Pons (tissue), 1 donor: Measurements from ENCODE around the gene SEH1L.
A peak's percentile ranks its signal among the peaks of the same experiment; 100 is the strongest.
"Not testable (repeated sequence)": the region's sequence is repeated elsewhere in the genome, so short reads cannot be mapped to it uniquely, and the experiment has no call there.

Experiments
- DNase-seq: peaks from one replicate; pipeline ENCODE4 v3.0.0-alpha.2; 2016; ENCODE audit warnings: low spot score

SEH1L gene, protein sequence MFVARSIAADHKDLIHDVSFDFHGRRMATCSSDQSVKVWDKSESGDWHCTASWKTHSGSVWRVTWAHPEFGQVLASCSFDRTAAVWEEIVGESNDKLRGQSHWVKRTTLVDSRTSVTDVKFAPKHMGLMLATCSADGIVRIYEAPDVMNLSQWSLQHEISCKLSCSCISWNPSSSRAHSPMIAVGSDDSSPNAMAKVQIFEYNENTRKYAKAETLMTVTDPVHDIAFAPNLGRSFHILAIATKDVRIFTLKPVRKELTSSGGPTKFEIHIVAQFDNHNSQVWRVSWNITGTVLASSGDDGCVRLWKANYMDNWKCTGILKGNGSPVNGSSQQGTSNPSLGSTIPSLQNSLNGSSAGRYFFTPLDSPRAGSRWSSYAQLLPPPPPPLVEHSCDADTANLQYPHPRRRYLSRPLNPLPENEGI

DNA sequence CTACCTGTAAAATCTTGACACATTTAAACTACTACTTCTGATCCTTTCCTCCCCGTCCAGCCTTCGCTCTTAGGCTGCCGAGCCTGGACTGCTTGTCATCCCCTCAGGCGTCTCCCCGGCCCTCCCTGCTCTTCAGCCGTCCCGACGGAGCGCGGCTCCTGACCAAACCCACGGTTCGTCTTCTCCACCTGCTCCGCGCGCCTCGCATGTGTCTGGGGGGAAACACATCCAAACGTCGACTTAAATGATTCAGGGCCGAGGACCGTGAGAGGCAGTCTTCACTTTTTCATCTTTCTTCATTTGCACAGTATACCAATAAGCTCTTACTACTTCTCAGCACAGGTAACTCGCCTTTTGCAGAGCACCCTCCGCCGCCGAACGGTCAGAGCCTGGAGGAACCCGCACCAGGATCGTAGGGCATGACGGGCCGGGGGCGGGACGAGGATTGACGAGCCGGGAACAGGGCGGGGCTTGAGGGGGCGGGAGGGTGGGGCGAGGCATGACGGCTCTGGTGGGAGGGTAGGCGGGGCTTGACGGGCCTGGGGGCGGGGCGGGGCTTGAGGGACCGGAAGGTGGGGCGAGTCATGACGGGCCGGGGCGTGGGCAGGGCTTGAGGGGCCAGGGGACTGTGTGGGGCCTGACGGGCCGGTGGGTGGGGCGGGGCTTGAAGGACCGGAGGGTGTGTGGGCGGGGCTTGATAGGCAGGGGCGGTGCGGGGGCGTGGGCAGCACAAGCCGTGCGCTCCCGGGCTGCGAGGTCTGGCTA is at the start of gene SEH1L:
Gene SEH1L, plus strand, starts transcription at position 727 of the 765 bp plus-strand sequence. CDS start 111 bp downstream, outside the sequence.
- peak; percentile 96 for DNase-seq

DNA sequence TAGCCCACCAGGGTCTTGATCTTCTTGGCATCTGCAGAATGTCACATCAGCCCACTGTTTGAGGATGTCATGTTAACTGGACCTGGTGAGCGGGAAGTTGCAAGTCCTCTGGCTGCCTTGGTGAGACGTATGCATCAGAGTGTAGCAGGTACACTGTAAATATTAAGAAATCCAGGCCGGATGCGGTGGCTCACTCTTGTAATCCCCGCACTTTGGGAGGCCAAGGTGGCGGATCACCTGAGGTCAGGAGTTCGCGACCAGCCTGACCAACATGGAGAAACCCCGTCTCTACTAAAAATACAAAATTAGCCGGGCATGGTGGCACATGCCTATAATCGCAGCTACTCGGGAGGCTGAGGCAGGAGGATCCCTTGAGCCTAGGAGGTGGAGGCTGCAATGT is 46.6 kb upstream of the SEH1L start:
- DNase-seq: not testable (repeated sequence)

GRCh38 chr18:12904012-12904516 is 43.7 kb upstream of the SEH1L start:
- no peak for DNase-seq

DNA sequence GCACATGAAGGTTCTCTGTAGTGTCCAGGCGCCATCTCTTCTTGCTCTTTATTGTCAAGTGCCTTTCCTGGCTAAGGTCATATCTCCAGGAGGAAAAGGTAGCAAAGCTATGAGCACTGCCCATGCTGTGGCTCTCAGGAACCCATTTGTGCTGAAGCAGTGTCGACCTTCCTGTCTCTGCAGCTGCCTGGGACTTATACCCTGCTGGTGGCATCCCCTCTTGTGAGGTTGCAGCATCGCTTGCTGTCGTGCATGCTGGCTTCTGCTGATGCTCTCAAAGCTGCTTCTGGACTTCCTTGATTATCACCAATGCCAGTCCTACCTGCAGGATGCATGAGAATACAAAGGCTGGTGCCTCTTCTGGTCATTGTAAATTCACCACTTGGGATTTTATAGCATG is 41.7 kb upstream of the SEH1L start:
- no peak for DNase-seq

GRCh38 chr18:12906773-12907172 is 41.0 kb upstream of the SEH1L start:
- DNase-seq: no peak

DNA sequence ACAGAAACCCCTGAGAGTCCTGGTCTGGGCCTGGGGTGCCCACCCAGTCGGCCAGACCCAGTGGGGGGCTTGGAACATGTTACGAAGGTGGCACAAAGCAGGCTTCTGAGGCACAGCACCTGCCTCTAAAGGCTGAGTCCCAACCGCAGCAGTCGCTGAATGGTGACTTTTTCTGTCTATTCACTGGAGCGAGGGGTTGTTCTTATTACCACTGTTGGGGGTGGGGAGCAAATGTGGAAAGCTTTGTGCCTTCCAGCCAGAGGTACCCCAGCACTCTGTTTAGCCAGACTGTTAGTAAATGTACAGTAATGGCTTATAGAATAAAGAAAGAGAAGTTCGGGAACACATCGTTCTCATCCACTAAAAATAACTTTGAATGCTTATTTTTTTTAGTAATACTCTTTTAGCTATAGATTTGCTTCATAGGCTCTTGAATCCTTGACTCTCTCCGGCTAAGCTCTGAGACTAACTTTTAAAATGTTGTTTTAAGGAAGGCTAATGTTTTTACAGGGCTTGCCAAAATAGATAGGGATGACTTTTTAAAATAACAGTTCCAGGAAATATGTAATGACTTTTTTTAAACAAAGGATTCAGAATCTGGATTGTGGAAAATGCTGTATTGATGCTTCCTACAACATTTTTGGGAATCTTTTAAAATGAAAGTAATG is 40.4 kb upstream of the SEH1L start:
- no peak for DNase-seq

GRCh38 chr18:12908706-12909105 is 39.1 kb upstream of the SEH1L start:
- no peak for DNase-seq

DNA sequence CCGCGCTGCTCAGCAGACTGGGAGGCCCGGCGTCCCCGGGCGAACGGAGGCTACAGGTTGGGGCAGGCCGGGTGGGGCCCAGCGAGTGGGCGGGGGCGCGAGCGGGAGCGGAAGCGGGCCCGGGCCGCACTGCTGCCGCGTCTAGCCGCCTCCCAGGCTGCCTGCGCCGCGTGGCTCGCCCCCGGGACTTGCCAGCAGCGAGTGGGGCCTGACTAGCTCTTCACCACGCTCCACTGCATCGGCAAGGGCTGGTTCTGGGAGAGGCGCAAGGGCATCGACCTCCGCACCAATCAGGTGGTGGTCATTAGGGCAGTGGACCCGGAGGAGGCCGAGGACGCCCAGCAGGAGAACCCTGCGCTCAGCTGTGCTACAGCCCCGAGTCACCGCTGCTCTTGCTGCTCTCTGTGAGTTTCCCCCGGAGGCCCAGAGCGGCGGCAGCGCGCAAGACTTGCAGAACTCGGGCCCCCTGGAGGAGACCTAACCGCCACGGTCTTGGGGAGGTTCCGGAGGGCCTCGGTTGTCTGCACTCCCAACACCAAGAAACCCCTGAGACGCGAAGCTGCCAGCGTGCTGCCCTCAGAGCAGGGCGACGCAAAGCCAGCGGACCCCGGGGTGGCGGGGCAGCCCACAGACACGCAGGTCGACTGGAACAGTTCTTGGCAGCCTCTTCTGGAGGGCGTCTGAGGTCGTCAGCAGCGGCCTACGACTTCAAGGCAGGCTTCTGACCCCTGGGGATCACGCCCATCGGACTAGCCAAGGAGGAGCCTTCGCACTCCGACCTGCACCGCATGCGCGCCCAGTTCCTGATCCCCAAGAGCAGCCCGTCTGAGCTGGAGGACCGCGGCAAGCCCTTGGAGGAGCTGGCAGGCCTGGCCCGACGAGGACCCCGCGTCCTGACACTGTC is 36.5 kb upstream of the SEH1L start:
- DNase-seq: no peak

- no peak for DNase-seq
Measured at GRCh38 chr18:12911929-12912703, 35.7 kb upstream of the SEH1L start.

DNA sequence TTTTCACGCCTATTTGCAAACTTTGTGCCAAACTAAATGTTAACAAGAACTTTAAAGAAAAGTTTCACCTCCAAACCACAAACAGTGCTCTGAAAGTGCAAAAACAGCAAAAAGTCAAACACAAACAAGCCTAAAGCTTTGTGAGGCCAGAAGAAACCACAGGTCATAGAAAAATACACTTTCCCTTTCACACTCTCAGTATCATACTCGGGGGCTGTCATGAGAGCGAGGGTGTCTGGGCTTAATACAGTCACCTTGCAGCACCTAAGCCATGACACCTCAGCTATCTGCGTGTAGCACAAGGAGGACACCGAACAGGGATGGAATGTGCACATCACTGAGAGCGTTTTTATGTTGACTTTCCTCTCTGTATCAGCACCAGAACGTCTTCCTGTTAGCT is 26.6 kb upstream of the SEH1L start:
- DNase-seq: no peak

DNA sequence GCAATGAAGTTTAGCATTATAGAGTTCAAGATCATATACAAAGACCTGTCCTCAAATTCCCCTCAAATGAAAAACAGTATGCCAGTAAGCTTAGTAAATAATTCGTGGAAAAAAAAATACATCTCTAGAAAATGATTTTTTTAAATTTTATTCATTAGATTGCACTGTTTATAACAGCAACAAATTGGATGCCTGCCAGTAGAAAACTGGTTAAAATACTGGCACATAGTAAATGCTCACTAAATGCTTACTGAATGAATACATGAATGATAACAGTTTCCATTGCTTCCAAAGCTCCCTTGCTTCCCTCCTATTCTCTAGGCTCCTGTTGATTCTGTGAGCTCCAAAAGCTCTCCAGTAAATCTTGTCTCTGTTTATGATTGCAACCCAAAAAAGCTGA is 25.5 kb upstream of the SEH1L start:
- DNase-seq: no peak

- no peak for DNase-seq
Measured at GRCh38 chr18:12924616-12925015, 23.2 kb upstream of the SEH1L start.

DNA sequence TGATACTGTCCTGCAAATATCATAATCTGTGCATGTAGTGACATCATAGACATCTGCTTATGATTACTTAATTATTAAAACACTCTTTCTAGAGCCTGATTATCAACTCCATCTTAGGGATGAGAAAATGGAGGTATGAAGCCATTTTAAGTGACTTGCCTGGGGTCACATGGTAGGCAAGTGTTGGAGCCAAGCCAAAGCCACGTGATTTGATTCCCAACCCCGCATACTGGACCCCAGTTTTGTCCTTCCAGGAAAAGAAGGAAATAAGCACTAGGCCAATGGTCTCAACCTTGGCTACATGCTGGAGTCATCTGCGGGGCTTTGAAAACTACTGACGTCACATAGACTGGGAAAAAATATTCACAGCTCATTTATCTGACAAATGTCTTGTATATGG is 19.6 kb upstream of the SEH1L start:
- no peak for DNase-seq

DNA sequence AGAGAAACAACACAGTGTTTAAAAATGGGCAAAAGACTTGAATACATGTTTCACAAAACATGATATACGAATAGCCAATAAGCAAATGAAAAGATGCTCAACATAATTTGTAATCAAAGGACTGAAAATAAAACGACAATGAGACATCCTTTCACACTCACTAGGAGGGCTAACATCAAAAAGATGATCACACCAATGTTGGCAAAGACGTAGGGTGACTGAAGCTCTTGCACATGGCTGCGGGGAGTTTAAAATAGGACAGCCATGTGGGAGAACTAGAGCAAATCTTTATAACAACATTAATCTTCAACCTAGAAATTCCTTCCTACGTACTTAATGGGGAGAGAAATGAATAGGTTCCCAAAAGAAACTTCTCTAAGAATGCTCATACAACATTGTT is 19.2 kb upstream of the SEH1L start:
- DNase-seq: no peak

GRCh38 chr18:12929477-12930083 is 18.2 kb upstream of the SEH1L start:
- no peak for DNase-seq

GRCh38 chr18:12930376-12930775 is 17.4 kb upstream of the SEH1L start:
- no peak for DNase-seq

DNA sequence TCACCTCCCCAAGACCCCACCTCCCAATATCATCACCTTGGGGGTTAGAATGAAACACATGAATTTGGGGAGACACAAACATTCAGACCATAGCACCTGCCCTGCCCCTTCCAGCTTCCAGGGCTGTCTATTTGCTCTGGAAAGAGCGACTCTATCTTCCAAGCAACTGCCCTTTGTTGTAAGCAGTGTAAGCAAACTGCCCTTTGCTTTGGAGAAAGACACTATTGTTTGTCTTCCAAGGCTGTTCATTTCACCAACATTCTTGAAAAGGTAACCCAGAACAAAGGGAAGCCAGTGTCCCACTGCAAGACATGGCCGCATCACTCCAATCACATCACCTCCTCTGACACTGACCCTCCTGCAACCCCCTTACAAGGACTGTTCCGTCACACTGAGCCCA is 16.9 kb upstream of the SEH1L start:
- peak; percentile 22 for DNase-seq

- DNase-seq: peak; percentile 82
Measured at GRCh38 chr18:12933327-12933726, 14.5 kb upstream of the SEH1L start.

DNA sequence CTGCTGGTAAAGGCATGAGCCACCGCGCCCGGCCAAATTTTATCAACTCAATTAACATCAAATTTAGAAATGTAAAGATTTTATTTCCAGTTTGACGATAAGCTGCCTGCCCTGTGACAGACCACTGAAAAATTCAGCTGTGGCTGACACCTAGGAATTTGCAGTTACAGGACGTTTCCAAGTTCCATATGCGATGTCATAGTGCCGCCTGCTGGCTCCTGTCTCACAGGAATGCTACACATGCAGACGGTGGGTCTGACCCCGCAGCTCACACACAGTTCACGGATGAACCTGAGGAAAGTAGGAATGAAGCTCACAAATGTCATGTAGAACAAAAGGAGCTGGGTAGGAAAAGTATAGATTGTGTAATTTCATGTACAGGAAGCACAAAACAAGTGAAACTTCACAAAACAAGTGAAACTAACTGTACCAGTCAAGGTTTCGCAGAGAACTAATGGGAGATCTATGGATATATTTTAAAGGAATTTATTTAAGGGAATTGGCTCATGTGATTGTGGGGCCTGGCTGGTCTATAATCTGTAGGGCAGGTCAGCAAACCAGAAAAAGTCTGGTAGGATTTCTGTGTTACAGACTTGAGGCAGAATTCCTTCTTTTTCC is 13.2 kb upstream of the SEH1L start:
- peak; percentile 88 for DNase-seq

DNA sequence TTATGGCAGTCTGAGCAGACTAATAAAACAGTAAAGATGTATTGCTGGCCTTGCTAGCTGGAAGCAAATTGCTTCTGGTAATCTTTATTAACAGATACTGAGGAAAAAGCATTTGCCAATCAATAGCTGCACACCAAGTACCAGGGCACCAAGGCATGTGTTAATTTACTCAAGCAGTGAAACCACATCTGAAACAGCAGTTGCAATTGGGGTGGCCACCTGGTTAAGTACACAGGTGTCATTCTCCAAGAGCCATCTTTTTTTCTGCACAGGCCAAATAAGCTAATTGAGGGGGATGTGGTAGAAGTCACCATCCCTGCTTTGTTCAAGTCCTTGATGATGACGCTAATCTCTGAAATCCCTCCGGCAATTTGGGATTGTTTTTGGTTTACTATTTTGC is 8.6 kb upstream of the SEH1L start:
- DNase-seq: no peak
